Activated T-cell treated with anti-CD3 and anti-CD28 coated beads, Interleukin-2, amount 50 U/mL, for 72 hours (primary cell): ENCODE measurements around the gene NR3C1. TPM values are rescaled to one million over a fixed set of nuclear protein-coding genes. Genes with fewer than 3 reads are reported as not detected.

ENCODE experiments used
- ATAC-seq, 2 donors: fragments of 150-1000 bp; cut with Tn5 transposase; replicated peaks in 1 of 2; 2 replicates each; pipeline ENCODE4 v1.10.0; 2021; ENCODE audit warnings: moderate library complexity in 2 of 2, mild to moderate bottlenecking in 1 of 2
- DNase-seq, 2 donors: peaks; one replicate each; pipeline ENCODE4 v3.0.0; 2021 to 2022; ENCODE audit warnings: mixed read lengths in 1 of 2
- H3K27ac Mint-ChIP-seq: one replicate; pipeline ENCODE4 v1.8.0; 2022; ENCODE audit warnings: mild to moderate bottlenecking, moderate library complexity, mixed read lengths
- H3K27me3 Mint-ChIP-seq: one replicate; pipeline ENCODE4 v1.8.0; 2022; ENCODE audit warnings: low read depth, mixed read lengths
- H3K36me3 Mint-ChIP-seq, 2 donors: one replicate each; pipeline ENCODE4 v1.8.0; 2022; ENCODE audit warnings: mixed read lengths in 2 of 2, mild to moderate bottlenecking in 1 of 2; ENCODE audit not compliant: insufficient read depth in 2 of 2
- H3K4me1 Mint-ChIP-seq: one replicate; pipeline ENCODE4 v1.8.0; 2022; ENCODE audit warnings: low read depth, mixed read lengths
- H3K4me3 Mint-ChIP-seq, 2 donors: one replicate each; pipeline ENCODE4 v1.8.0; 2022; ENCODE audit warnings: mild to moderate bottlenecking in 2 of 2, mixed read lengths in 2 of 2, moderate library complexity in 2 of 2
- H3K9me3 Mint-ChIP-seq, 2 donors: one replicate each; pipeline ENCODE4 v1.8.0; 2022; ENCODE audit warnings: mixed read lengths in 2 of 2
- total RNA-seq, 2 donors: library from RNA; stranded (reverse); gene quantifications; one replicate each; pipeline ENCODE4 v1.2.3, GENCODE V29; 2022

NR3C1 gene
- total RNA-seq, 2 donors from 2014 or later = 93.5 to 104 TPM

- DNase-seq (no peak), ATAC-seq (no peak)
- Mint-ChIP-seq H3K4me1 (peaks cover 57% of the 10 kb centered on the region), H3K9me3 (peaks cover 0 to 3% of the 10 kb centered on the region in 2 donors), H3K36me3 (peaks cover 11 to 30% of the 10 kb centered on the region in 2 donors), H3K4me3 (peak overlapping the region; percentile 78 to 91), H3K27me3 (no peaks in the 10 kb centered on the region), H3K27ac (peak overlapping the region; percentile 93)
Observed at GRCh38 chr5:143401227-143402016, 2.1 kb downstream of the NR3C1 start.

GRCh38 chr5:143400541-143401226 lies 2.8 kb downstream of the NR3C1 start:
- ATAC-seq = no peak
- Mint-ChIP-seq H3K36me3 (peaks cover 11 to 26% of the 10 kb centered on the region in 2 donors), H3K27ac (peak overlapping the region; percentile 71), H3K27me3 (no peaks in the 10 kb centered on the region), H3K4me3 (peak overlapping the region; percentile 78 to 91), H3K4me1 (peaks cover 57% of the 10 kb centered on the region), H3K9me3 (no peaks in the 10 kb centered on the region)
- DNase-seq = no peak

- DNase-seq (no peak), ATAC-seq (no peak)
- peaks cover 11 to 21% of the 10 kb centered on the region in 2 donors for H3K36me3 Mint-ChIP-seq
- no peaks in the 10 kb centered on the region for H3K9me3 Mint-ChIP-seq
- H3K4me1 Mint-ChIP-seq = peaks cover 60% of the 10 kb centered on the region
- H3K4me3 Mint-ChIP-seq = peak overlapping the region; percentile 78 to 91
- H3K27ac Mint-ChIP-seq = peak overlapping the region; percentile 71
- no peaks in the 10 kb centered on the region for H3K27me3 Mint-ChIP-seq
Observed at GRCh38 chr5:143399616-143400540, 3.6 kb downstream of the NR3C1 start.

GRCh38 chr5:143398451-143399237 lies 4.8 kb downstream of the NR3C1 start:
- Mint-ChIP-seq H3K4me1 (peaks cover 68% of the 10 kb centered on the region), H3K4me3 (peak overlapping the region; percentile 78 to 91), H3K27ac (peak overlapping the region; percentile 73), H3K9me3 (no peaks in the 10 kb centered on the region), H3K36me3 (peaks cover 11 to 21% of the 10 kb centered on the region in 2 donors), H3K27me3 (no peaks in the 10 kb centered on the region)
- no peak for DNase-seq
- no peak for ATAC-seq

- DNase-seq (no peak), ATAC-seq (no peak)
- Mint-ChIP-seq H3K27ac (no peak overlapping the region), H3K36me3 (peaks cover 11 to 21% of the 10 kb centered on the region in 2 donors), H3K27me3 (no peaks in the 10 kb centered on the region), H3K4me1 (peaks cover 75% of the 10 kb centered on the region), H3K9me3 (no peaks in the 10 kb centered on the region), H3K4me3 (peak overlapping the region; percentile 78 to 91)
Observed at GRCh38 chr5:143398053-143398355, 5.5 kb downstream of the NR3C1 start.

GRCh38 chr5:143397302-143398052 lies 6.0 kb downstream of the NR3C1 start:
- ATAC-seq (no peak), DNase-seq (no peak)
- Mint-ChIP-seq H3K27ac (no peak overlapping the region), H3K36me3 (peaks cover 11 to 21% of the 10 kb centered on the region in 2 donors), H3K4me1 (peaks cover 80% of the 10 kb centered on the region), H3K9me3 (no peaks in the 10 kb centered on the region), H3K4me3 (peak overlapping the region; percentile 78 to 91), H3K27me3 (no peaks in the 10 kb centered on the region)

GRCh38 chr5:143396353-143396940 lies 7.0 kb downstream of the NR3C1 start:
- peaks cover 7 to 23% of the 10 kb centered on the region in 2 donors for H3K36me3 Mint-ChIP-seq
- ATAC-seq (peak in 1 of 2 donors; percentile 14), DNase-seq (no peak)
- peak overlapping the region; percentile 38 for H3K27ac Mint-ChIP-seq
- no peaks in the 10 kb centered on the region for H3K9me3 Mint-ChIP-seq
- no peaks in the 10 kb centered on the region for H3K27me3 Mint-ChIP-seq
- H3K4me3 Mint-ChIP-seq = peak overlapping the region; percentile 78 to 90
- peaks cover 86% of the 10 kb centered on the region for H3K4me1 Mint-ChIP-seq

- peak; percentile 79 to 83 for ATAC-seq
- peak overlapping the region; percentile 57 for H3K27ac Mint-ChIP-seq
Observed at GRCh38 chr5:143395638-143396352, 7.7 kb downstream of the NR3C1 start.

GRCh38 chr5:143393524-143393923 lies 10.0 kb downstream of the NR3C1 start:
- Mint-ChIP-seq H3K9me3 (no peaks in the 10 kb centered on the region), H3K4me1 (peaks cover 75% of the 10 kb centered on the region), H3K36me3 (peaks cover 0 to 4% of the 10 kb centered on the region in 2 donors), H3K27me3 (no peaks in the 10 kb centered on the region), H3K4me3 (no peak overlapping the region), H3K27ac (no peak overlapping the region)
- DNase-seq (no peak), ATAC-seq (no peak)

More at GRCh38 chr5:143395638-143396352, 7.7 kb downstream of the NR3C1 start:
- Mint-ChIP-seq H3K36me3 (peaks cover 7 to 22% of the 10 kb centered on the region in 2 donors), H3K27me3 (no peaks in the 10 kb centered on the region), H3K4me3 (peak overlapping the region; percentile 78 to 90), H3K4me1 (peaks cover 83% of the 10 kb centered on the region), H3K9me3 (no peaks in the 10 kb centered on the region)
- no peak for DNase-seq

- peaks cover 84% of the 10 kb centered on the region for H3K4me1 Mint-ChIP-seq
- H3K4me3 Mint-ChIP-seq = no peak overlapping the region
- no peak for DNase-seq
- no peaks in the 10 kb centered on the region for H3K27me3 Mint-ChIP-seq
- no peak overlapping the region for H3K27ac Mint-ChIP-seq
- ATAC-seq = no peak
- peaks cover 6 to 18% of the 10 kb centered on the region in 2 donors for H3K36me3 Mint-ChIP-seq
- peaks cover 2 to 6% of the 10 kb centered on the region in 2 donors for H3K9me3 Mint-ChIP-seq
Observed at GRCh38 chr5:143390941-143391340, 12.5 kb downstream of the NR3C1 start.

- Mint-ChIP-seq H3K27me3 (no peaks in the 10 kb centered on the region), H3K4me1 (peaks cover 84% of the 10 kb centered on the region), H3K9me3 (peaks cover 9 to 12% of the 10 kb centered on the region in 2 donors), H3K36me3 (peaks cover 13 to 24% of the 10 kb centered on the region in 2 donors), H3K4me3 (no peak overlapping the region), H3K27ac (no peak overlapping the region)
- no peak for DNase-seq
- no peak for ATAC-seq
Observed at GRCh38 chr5:143390258-143390657, 13.2 kb downstream of the NR3C1 start.
